ENCODE measurements around the gene DSCAML1. TPM values are rescaled to one million over a fixed set of nuclear protein-coding genes. Genes with fewer than 3 reads are reported as not detected.

Gene DSCAML1
- total and polyA plus RNA-seq, 7 experiments from 2014 or later = 0.17 to 1.3 (median 0.60) TPM; not detected in 2

- intact Hi-C loops (cut with micrococcal nuclease) = no loop called here
- ATAC-seq (no peak), DNase-seq (no peak)
- Histone ChIP-seq H3K4me1 (ENCODE audit: control insufficient read depth in 2 of 2, insufficient read depth in 2 of 2, low read length in 2 of 2) (no peaks in the 10 kb centered on the region), H3K36me3 (ENCODE audit: control insufficient read depth in 2 of 3, insufficient read depth in 3 of 3, low read length in 3 of 3) (no peaks in the 10 kb centered on the region), H3K4me3 (ENCODE audit: low read length) (no peak overlapping the region), H3K27me3 (ENCODE audit: control insufficient read depth in 2 of 2, insufficient read depth in 2 of 2, low read length in 2 of 2) (no peaks in the 10 kb centered on the region), H3K27ac (ENCODE audit: low read depth, low read length) (no peak overlapping the region), H3K9me3 (ENCODE audit: control insufficient read depth in 2 of 3, low read length in 3 of 3) (no peaks in the 10 kb centered on the region)
- no peaks in the 10 kb centered on the region for H3K36me3 Mint-ChIP-seq
- H3K4me3 Mint-ChIP-seq = peak overlapping the region in 1 of 10 donors; percentile 39
- ChIA-PET POLR2A (no interaction called here), CTCF (no interaction called here)
- peaks cover 0 to 8% (median 4%) of the 10 kb centered on the region in 5 donors for H3K27me3 Mint-ChIP-seq
- H3K9me3 Mint-ChIP-seq = peaks cover 0 to 2% (median 0%) of the 10 kb centered on the region in 11 donors
- H3K4me1 Mint-ChIP-seq = peaks cover 0 to 26% (median 7%) of the 10 kb centered on the region in 7 donors
- no peak overlapping the region for H3K27ac Mint-ChIP-seq
Observed at GRCh38 chr11:117606790-117607189, 190.2 kb downstream of the DSCAML1 start.

- intact Hi-C loops (cut with micrococcal nuclease) = no loop called here
- no peak overlapping the region for H3K27ac Mint-ChIP-seq
- Histone ChIP-seq H3K9me3 (ENCODE audit: control insufficient read depth in 2 of 3, low read length in 3 of 3) (no peaks in the 10 kb centered on the region), H3K36me3 (ENCODE audit: control insufficient read depth in 2 of 3, insufficient read depth in 3 of 3, low read length in 3 of 3) (no peaks in the 10 kb centered on the region), H3K27me3 (ENCODE audit: control insufficient read depth in 2 of 2, insufficient read depth in 2 of 2, low read length in 2 of 2) (no peaks in the 10 kb centered on the region), H3K4me1 (ENCODE audit: control insufficient read depth in 2 of 2, insufficient read depth in 2 of 2, low read length in 2 of 2) (no peaks in the 10 kb centered on the region), H3K27ac (ENCODE audit: low read depth, low read length) (no peak overlapping the region), H3K4me3 (ENCODE audit: low read length) (no peak overlapping the region)
- ChIA-PET CTCF (no interaction called here), POLR2A (no interaction called here)
- no peaks in the 10 kb centered on the region for H3K36me3 Mint-ChIP-seq
- H3K4me3 Mint-ChIP-seq = peak overlapping the region in 3 of 10 donors; percentile 2 to 39 (median 6)
- peaks cover 0 to 26% (median 7%) of the 10 kb centered on the region in 7 donors for H3K4me1 Mint-ChIP-seq
- peaks cover 0 to 6% (median 0%) of the 10 kb centered on the region in 5 donors for H3K27me3 Mint-ChIP-seq
- DNase-seq (no peak), ATAC-seq (no peak)
- peaks cover 0 to 2% (median 0%) of the 10 kb centered on the region in 11 donors for H3K9me3 Mint-ChIP-seq
Observed at GRCh38 chr11:117606211-117606610, 190.8 kb downstream of the DSCAML1 start.

GRCh38 chr11:117605331-117605730 is 191.7 kb downstream of the DSCAML1 start:
- Mint-ChIP-seq H3K4me3 (no peak overlapping the region), H3K4me1 (peaks cover 0 to 24% (median 6%) of the 10 kb centered on the region in 7 donors), H3K9me3 (peaks cover 0 to 2% (median 0%) of the 10 kb centered on the region in 11 donors), H3K27ac (no peak overlapping the region), H3K36me3 (no peaks in the 10 kb centered on the region), H3K27me3 (peaks cover 0 to 13% (median 5%) of the 10 kb centered on the region in 5 donors)
- intact Hi-C loops (cut with micrococcal nuclease) = no loop called here
- Histone ChIP-seq H3K27me3 (ENCODE audit: control insufficient read depth in 2 of 2, insufficient read depth in 2 of 2, low read length in 2 of 2) (no peaks in the 10 kb centered on the region), H3K4me1 (ENCODE audit: control insufficient read depth in 2 of 2, insufficient read depth in 2 of 2, low read length in 2 of 2) (no peaks in the 10 kb centered on the region), H3K36me3 (ENCODE audit: control insufficient read depth in 2 of 3, insufficient read depth in 3 of 3, low read length in 3 of 3) (no peaks in the 10 kb centered on the region), H3K9me3 (ENCODE audit: control insufficient read depth in 2 of 3, low read length in 3 of 3) (no peaks in the 10 kb centered on the region), H3K4me3 (ENCODE audit: low read length) (no peak overlapping the region), H3K27ac (ENCODE audit: low read depth, low read length) (no peak overlapping the region)
- no peak for ATAC-seq
- no peak for DNase-seq
- POLR2A ChIA-PET = no interaction called here
- CTCF ChIA-PET = no interaction called here

GRCh38 chr11:117604336-117604995 is 192.6 kb downstream of the DSCAML1 start:
- ATAC-seq (no peak), DNase-seq (no peak)
- Mint-ChIP-seq H3K4me3 (no peak overlapping the region), H3K4me1 (peaks cover 0 to 15% (median 6%) of the 10 kb centered on the region in 7 donors), H3K36me3 (no peaks in the 10 kb centered on the region), H3K27ac (no peak overlapping the region), H3K9me3 (no peaks in the 10 kb centered on the region), H3K27me3 (peaks cover 2 to 20% (median 10%) of the 10 kb centered on the region in 5 donors)
- Histone ChIP-seq H3K27me3 (ENCODE audit: control insufficient read depth in 2 of 2, insufficient read depth in 2 of 2, low read length in 2 of 2) (no peaks in the 10 kb centered on the region), H3K27ac (ENCODE audit: low read depth, low read length) (no peak overlapping the region), H3K36me3 (ENCODE audit: control insufficient read depth in 2 of 3, insufficient read depth in 3 of 3, low read length in 3 of 3) (no peaks in the 10 kb centered on the region), H3K4me3 (ENCODE audit: low read length) (no peak overlapping the region), H3K4me1 (ENCODE audit: control insufficient read depth in 2 of 2, insufficient read depth in 2 of 2, low read length in 2 of 2) (no peaks in the 10 kb centered on the region), H3K9me3 (ENCODE audit: control insufficient read depth in 2 of 3, low read length in 3 of 3) (no peaks in the 10 kb centered on the region)
- CTCF ChIA-PET = no interaction called here
- POLR2A ChIA-PET = no interaction called here
- intact Hi-C loops (cut with micrococcal nuclease) = no loop called here

- peaks cover 5 to 23% (median 13%) of the 10 kb centered on the region in 5 donors for H3K27me3 Mint-ChIP-seq
- ChIA-PET CTCF (no interaction called here), POLR2A (no interaction called here)
- no peaks in the 10 kb centered on the region for H3K9me3 ChIP-seq (ENCODE audit: control insufficient read depth in 2 of 3, low read length in 3 of 3)
- H3K4me1 ChIP-seq (ENCODE audit: control insufficient read depth in 2 of 2, insufficient read depth in 2 of 2, low read length in 2 of 2) = no peaks in the 10 kb centered on the region
- no peak overlapping the region for H3K27ac Mint-ChIP-seq
- H3K36me3 ChIP-seq (ENCODE audit: control insufficient read depth in 2 of 3, insufficient read depth in 3 of 3, low read length in 3 of 3) = no peaks in the 10 kb centered on the region
- H3K4me3 Mint-ChIP-seq = no peak overlapping the region
- no peaks in the 10 kb centered on the region for H3K9me3 Mint-ChIP-seq
- H3K4me1 Mint-ChIP-seq = peaks cover 0 to 13% (median 6%) of the 10 kb centered on the region in 7 donors
- no peaks in the 10 kb centered on the region for H3K27me3 ChIP-seq (ENCODE audit: control insufficient read depth in 2 of 2, insufficient read depth in 2 of 2, low read length in 2 of 2)
- H3K27ac ChIP-seq (ENCODE audit: low read depth, low read length) = no peak overlapping the region
- intact Hi-C loops (cut with micrococcal nuclease) = no loop called here
- H3K4me3 ChIP-seq (ENCODE audit: low read length) = no peak overlapping the region
- no peaks in the 10 kb centered on the region for H3K36me3 Mint-ChIP-seq
- DNase-seq (no peak), ATAC-seq (no peak)
Observed at GRCh38 chr11:117603932-117604331, 193.1 kb downstream of the DSCAML1 start.

- Mint-ChIP-seq H3K27me3 (peaks cover 13 to 33% (median 29%) of the 10 kb centered on the region in 5 donors), H3K4me3 (no peak overlapping the region), H3K27ac (no peak overlapping the region), H3K9me3 (peaks cover 0 to 2% (median 0%) of the 10 kb centered on the region in 11 donors), H3K4me1 (peaks cover 0 to 3% (median 2%) of the 10 kb centered on the region in 7 donors), H3K36me3 (no peaks in the 10 kb centered on the region)
- no peaks in the 10 kb centered on the region for H3K27me3 ChIP-seq (ENCODE audit: control insufficient read depth in 2 of 2, insufficient read depth in 2 of 2, low read length in 2 of 2)
- H3K9me3 ChIP-seq (ENCODE audit: control insufficient read depth in 2 of 3, low read length in 3 of 3) = no peaks in the 10 kb centered on the region
- DNase-seq (no peak), ATAC-seq (no peak)
- H3K4me1 ChIP-seq (ENCODE audit: control insufficient read depth in 2 of 2, insufficient read depth in 2 of 2, low read length in 2 of 2) = no peaks in the 10 kb centered on the region
- no peak overlapping the region for H3K4me3 ChIP-seq (ENCODE audit: low read length)
- ChIA-PET CTCF (no interaction called here), POLR2A (no interaction called here)
- no peaks in the 10 kb centered on the region for H3K36me3 ChIP-seq (ENCODE audit: control insufficient read depth in 2 of 3, insufficient read depth in 3 of 3, low read length in 3 of 3)
- intact Hi-C loops (cut with micrococcal nuclease) = no loop called here
- no peak overlapping the region for H3K27ac ChIP-seq (ENCODE audit: low read depth, low read length)
Observed at GRCh38 chr11:117601006-117601708, 195.9 kb downstream of the DSCAML1 start.
